T-helper 1 cell treated with Interleukin-12 subunit alpha and Interleukin-12 subunit beta and Interleukin-4 antibody, amounts not matched to agents 30 ng/mL and 1 ng/mL, for 36 hours (primary cell): ENCODE measurements around the gene NEDD4L. TPM values are rescaled to one million over a fixed set of nuclear protein-coding genes. Genes with fewer than 3 reads are reported as not detected.

Source experiments
- intact Hi-C: fragments of 100-400 bp; cut with micrococcal nuclease; formaldehyde crosslinking; loops from one replicate; pipeline ENCODE4 v1.15.1; 2024
- total RNA-seq: library from RNA; stranded (reverse); gene quantifications from 2 replicates; pipeline ENCODE4 v1.2.3, GENCODE V29; 2022

NEDD4L gene
- total RNA-seq, 1 donor from 2014 or later = 4.3 TPM

DNA sequence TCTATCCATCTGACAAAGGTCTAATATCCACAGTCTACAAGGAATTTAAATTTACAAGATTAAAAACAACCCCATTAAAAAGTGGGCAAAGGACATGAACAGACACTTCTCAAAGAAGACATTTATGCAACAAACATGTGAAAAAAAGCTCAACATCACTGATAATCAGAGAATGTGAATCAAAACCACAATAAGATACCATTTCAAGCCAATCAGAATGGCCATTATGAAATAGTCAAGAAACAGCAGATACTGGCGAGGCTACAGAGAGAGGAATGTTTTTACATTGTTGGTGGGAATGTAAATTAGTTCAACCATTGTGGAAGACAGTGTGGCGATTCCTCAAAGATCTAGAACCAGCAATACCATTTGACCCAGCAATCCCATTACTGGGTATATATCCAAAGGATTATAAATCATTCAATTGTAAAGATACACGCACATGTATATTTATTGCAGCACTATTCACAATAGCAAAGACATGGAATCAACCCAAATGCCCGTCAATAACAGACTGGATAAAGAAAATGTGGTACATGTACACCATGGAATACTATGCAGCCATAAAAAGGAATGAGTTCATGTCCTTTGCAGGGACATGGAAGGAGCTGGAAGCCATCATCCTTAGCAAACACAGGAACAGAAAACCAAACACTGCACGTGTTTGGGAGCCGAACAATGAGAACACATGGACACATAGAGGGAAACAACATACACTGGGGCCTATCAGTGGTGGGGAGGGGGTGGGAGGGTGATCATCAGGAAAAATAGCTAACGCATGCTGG is 391.4 kb downstream of the NEDD4L start:
- intact Hi-C loops = loop anchor here (5.0 to 10.0 kb wide), 2 partner anchors 259 to 393 kb away; partner anchors contain the start of gene NEDD4L

DNA sequence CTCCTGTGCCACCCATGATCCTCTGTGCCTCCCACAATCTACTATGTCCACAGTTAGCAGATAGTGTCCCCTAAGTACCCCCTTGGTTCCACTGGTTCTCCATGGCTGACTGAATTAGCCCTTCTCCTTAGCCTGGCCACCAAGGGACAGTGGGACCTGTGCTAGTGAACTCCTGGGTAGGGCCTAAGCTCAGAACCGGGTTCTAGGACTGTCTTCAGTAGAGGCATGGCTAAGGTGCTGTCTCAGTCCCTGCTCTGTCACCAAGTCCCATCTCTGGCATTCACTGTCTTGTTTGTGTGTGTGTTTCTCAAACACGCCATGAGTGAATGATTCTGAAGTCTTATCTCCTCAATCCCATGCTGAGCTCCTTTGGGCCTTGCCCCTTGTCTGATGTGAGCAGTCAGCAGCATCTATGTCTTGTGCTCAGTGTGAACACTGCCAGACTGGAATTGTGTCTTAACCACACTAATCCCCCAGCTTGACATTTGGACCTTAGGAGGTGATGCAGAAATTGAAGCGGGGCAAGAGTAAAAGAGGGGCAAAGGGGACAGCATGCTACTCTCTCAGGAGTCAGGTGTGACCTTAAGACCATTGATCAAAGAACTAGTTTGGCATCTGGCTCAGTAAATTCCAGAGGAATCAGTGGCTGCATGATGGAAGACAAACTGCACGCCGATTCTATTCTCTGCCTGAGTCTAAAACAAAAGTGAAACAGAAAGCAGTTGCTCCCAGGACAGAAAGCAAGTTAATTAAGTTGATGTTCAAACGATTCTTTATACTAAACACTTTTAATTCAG is 394.3 kb downstream of the NEDD4L start:
- intact Hi-C loops = loop anchor here (1.0 to 10.0 kb wide), 3 partner anchors 37 to 396 kb away; partner anchors contain the start of gene NEDD4L

DNA sequence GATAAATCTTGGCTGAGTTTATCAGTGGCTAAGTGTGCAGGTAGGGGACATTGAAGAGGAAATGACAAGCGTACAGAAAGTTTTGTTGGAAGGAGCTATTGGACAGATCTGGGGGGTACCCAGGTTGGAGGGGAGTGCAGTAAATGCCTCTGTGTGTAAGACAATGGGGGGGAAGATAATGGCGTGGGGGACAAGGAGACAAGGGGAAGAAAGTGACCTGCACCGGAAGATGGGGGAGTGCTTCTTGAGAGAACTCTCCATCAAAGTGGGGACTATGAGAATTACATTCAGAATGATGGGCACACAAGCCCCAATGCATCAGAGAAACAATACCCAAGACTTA is 394.9 kb downstream of the NEDD4L start:
- intact Hi-C loops = loop anchor here (1.0 to 10.0 kb wide), 3 partner anchors 38 to 397 kb away; partner anchors contain the start of gene NEDD4L

DNA sequence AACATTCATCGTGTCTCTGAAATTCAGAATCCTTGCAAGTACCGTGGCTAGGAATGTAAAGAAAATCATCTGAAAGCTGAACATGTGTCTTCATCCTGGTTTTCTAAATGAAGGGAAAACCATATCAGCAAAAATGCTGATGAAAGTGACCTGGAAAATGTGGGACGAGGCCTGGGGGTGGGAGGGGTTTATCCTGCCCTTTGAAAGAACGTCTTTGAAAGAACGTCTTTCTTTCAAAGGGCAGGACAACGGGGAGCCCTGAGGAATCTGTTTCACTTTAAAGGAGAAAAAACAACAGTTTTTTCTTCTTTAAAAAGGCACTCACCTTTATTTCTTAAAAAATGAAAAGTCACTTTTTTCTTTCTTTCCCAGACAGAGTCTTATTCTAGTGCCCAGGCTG is 399.6 kb downstream of the NEDD4L start:
- intact Hi-C loops = no loop called here

DNA sequence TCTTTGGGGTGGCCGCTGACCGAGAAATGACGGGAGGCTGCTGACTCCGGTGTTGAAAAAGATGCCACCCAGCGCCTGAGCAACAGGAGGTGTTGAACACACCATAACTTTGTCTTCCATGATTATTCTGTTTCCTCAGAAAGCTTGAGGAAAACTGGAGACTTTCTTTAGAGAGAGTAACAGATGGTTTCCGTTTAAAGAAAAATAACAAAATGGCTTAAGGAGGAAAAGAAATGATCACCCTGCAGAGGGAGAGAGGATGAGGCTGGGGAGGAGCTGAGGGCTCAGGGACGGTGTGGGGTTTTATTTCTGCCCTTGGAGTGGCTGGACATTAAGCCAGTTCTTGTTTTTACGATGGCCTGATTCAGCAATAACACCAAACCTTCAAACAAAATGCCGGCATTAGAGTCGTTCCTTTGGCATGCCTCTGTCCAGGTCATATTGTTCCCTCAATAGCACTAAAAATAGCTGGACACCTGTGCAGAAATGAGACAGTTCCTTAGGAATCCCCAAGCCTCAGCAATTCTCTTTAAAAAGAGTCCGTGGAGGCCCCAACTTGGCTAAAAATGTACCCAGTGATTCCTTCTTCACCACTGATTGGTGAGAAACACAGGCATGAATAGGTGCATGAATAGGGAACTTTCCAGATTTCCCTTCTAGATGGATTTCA is 402.5 kb downstream of the NEDD4L start:
- intact Hi-C loops = no loop called here

DNA sequence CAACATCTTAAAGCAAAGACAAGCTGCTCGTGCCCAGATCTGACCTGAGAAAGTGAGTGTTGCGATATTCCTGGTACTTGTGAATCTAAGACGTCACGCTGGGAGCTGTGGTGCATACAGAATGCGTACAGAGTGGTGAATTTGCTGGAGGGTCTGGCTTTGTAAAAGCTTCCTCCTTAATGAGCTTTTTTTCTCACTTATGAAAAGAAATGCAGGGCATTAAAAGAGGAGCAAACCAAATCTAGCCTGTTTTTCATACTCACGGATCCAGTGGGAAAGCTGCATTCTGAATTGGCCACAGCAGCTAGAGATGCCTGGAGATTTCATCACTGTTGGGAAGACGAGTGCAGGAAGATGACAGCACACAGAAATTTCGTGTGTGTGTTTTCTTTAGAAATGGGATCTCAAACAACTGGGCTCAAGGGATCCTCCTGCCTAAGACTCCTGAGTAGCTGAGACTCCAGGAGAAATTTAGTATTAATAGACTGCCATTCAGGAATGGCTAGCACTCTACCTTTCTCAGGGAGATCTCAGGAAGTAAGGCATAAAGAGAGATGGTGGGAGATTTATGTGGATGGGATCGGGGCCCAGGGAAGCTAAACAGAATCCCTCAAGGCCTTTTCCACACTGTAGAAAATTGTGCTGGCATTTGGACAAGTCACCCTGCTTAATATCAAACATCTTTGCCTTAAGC is 403.5 kb downstream of the NEDD4L start:
- intact Hi-C loops = no loop called here

DNA sequence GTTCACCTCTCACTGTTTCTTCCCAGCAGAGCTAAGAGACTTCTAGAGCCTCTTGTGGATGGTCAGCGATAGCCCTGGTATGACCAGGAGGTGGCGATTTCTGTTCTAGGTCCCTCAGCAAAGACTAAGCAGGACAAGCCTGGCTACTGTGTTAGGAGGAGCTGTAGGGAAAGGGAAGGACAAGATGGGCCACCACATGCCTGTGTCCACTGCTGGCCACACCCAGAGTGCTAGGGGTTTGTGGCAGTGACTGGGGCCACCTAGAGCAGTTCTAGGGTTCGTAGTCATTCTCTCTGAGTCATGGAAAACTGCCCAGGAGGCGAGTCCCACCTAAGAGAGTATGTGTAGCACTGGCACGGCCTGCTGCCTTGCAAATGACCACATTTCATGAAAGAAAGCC is 405.4 kb downstream of the NEDD4L start:
- intact Hi-C loops = no loop called here

Other genes with a start within 250 kb of the NEDD4L start
- not detected in 2 replicates for gene ATP8B1, start 240.9 kb upstream of the NEDD4L start, total RNA-seq